Muscle layer of colon (tissue), 2 donors: Measurements from ENCODE around the gene TAGLN.

Source experiments
- H3K27ac ChIP-seq: one replicate; pipeline ENCODE4 v1.7.0; 2013; ENCODE audit warnings: low read depth, mild to moderate bottlenecking, low read length, moderate library complexity
- H3K27me3 ChIP-seq, 2 donors: one replicate each; pipeline ENCODE4 v1.7.0; 2013; ENCODE audit warnings: low read length in 2 of 2, mild to moderate bottlenecking in 2 of 2; ENCODE audit not compliant: insufficient read depth in 2 of 2, control insufficient read depth in 1 of 2
- H3K36me3 ChIP-seq: one replicate; pipeline ENCODE4 v1.7.0; 2013; ENCODE audit warnings: mild to moderate bottlenecking, low read length; ENCODE audit not compliant: insufficient read depth
- H3K4me1 ChIP-seq: one replicate; pipeline ENCODE4 v1.7.0; 2013; ENCODE audit warnings: mild to moderate bottlenecking, low read length; ENCODE audit not compliant: insufficient read depth
- H3K4me3 ChIP-seq, 2 donors: one replicate each; pipeline ENCODE4 v1.7.0; 2013; ENCODE audit warnings: low read length in 2 of 2, low read depth in 1 of 2, mild to moderate bottlenecking in 1 of 2, moderate library complexity in 1 of 2
- H3K9ac ChIP-seq: one replicate; pipeline ENCODE4 v1.7.0; 2013; ENCODE audit warnings: low read length
- H3K9me3 ChIP-seq: one replicate; pipeline ENCODE4 v1.7.0; 2013; ENCODE audit warnings: mild to moderate bottlenecking, low read length
- donor health status: abdominal sarcoma.
- donor health status: Adenocarcinoma of cecum.

TAGLN gene

DNA sequence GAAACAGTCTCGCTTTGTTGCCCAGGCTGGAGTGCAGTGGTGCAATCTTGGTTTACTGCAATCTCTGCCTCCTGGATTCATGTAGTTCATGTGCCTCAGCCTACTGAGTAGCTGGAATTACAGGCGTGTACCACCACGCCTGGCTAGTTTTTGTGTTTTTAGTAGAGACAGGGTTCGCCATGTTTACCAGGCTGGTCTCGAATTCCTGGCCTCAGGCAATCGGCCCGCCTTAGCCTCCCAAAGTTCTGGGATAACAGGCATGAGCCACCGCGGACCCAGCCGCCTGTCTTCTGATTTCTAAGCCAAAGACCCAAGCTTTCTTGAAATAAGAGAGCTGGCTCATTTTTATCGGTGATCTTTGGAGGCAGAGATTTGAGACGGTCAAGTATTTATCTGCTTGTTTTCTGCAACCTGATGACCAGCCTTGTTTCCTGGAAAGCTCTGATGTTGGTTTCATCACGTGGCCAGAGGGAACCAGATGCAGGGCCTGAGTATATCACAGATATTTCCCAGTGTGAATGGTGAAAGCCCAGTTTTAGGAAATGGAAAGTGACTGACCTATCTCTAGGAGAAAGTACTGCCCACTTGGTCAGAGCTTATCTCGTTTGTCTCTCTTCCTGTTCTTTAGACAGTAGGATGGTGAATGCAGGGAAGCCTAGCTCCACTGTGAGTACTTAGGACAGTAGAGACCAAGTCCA lies 26.3 kb upstream of the TAGLN start:
- Histone ChIP-seq H3K27me3 (no peaks in the 10 kb centered on the region), H3K27ac (no peak overlapping the region), H3K9me3 (no peaks in the 10 kb centered on the region), H3K36me3 (peaks cover 6% of the 10 kb centered on the region), H3K4me1 (peaks cover 16% of the 10 kb centered on the region), H3K4me3 (no peak overlapping the region), H3K9ac (no peak overlapping the region)

DNA sequence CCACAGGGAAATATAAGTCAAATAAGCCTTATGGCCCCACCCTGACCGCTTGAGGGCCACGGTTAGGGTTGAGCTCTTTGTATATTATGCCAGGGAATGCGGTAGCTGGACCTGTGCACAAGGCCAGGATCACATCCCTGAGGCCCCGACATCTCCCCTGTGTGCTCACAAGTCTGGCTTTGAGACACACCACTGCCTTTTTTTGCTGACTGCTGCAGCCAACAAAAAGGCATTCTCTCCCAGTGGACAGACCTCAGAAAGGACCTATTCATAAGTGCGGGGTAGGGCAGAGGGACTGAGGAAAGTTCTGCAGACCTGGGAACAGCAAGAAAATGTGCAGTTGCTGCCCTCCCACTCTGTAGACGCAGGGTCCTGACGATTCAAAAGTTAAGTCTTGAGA lies 24.1 kb upstream of the TAGLN start:
- H3K9me3 ChIP-seq: no peaks in the 10 kb centered on the region
- H3K36me3 ChIP-seq: peaks cover 6% of the 10 kb centered on the region
- no peak overlapping the region for H3K4me3 ChIP-seq
- H3K27me3 ChIP-seq: no peaks in the 10 kb centered on the region
- no peak overlapping the region for H3K9ac ChIP-seq
- H3K27ac ChIP-seq: no peak overlapping the region
- peaks cover 21% of the 10 kb centered on the region for H3K4me1 ChIP-seq

DNA sequence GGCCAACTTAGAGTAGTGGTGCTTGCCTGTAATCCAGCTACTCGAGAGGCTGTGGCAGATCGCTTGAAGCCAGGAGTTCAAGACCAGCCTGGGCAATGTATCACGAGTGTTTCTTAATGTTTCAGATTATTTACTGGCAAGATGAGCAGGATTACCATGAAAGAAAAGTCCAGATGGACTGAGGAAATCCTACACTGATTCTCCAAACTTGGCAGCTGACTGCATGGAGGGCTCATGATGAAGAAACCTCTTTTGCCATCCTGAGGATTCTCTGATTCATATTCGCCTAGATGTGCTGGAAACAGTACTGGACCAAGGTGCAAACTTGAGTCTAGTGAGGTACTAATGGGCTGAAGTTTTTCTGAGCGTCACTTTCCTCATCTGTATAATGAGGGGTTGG lies 23.4 kb upstream of the TAGLN start:
- H3K4me3 ChIP-seq: no peak overlapping the region
- no peaks in the 10 kb centered on the region for H3K9me3 ChIP-seq
- peaks cover 24% of the 10 kb centered on the region for H3K4me1 ChIP-seq
- peaks cover 6% of the 10 kb centered on the region for H3K36me3 ChIP-seq
- H3K9ac ChIP-seq: no peak overlapping the region
- no peaks in the 10 kb centered on the region for H3K27me3 ChIP-seq
- H3K27ac ChIP-seq: no peak overlapping the region

- no peaks in the 10 kb centered on the region for H3K9me3 ChIP-seq
- no peak overlapping the region for H3K4me3 ChIP-seq
- H3K9ac ChIP-seq: no peak overlapping the region
- H3K27ac ChIP-seq: no peak overlapping the region
- H3K27me3 ChIP-seq: no peaks in the 10 kb centered on the region
- peaks cover 24% of the 10 kb centered on the region for H3K4me1 ChIP-seq
- peaks cover 2% of the 10 kb centered on the region for H3K36me3 ChIP-seq
Observed at GRCh38 chr11:117176186-117176585, 23.0 kb upstream of the TAGLN start.

DNA sequence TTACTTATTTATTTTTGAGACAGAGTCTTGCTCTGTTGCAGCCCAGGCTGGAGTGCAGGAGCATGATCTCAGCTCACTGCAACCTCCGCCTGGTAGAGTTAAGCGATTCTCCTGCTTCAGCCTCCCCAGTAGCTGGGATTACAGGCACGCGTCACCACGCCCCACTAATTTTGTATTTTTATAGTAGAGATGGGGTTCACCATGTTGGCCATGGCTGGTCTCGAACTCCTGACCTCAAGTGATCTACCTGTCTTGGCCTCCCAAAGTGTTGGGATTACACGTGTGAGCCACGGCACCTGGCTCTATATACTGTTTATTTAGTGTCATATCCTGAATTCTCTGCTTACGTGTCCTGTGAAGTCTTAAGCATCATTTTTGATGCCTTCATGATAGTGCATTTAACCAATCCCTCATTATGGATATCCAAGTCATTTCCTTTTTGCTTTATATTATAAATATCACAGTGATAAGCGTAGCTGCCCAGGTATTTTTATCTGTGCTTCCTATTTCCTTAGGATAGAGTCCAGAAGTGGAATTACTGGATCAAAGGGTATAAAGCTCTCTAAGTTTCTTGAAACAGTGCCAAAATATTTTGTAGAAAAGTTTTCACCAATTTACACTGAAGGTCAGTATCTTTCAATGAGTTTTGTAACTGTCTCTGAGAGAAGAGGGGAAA lies 21.5 kb upstream of the TAGLN start:
- Histone ChIP-seq H3K4me1 (peaks cover 30% of the 10 kb centered on the region), H3K36me3 (peaks cover 9% of the 10 kb centered on the region), H3K9me3 (no peaks in the 10 kb centered on the region), H3K27me3 (no peaks in the 10 kb centered on the region), H3K9ac (peak overlapping the region; percentile 70), H3K27ac (peak overlapping the region; percentile 91), H3K4me3 (peak overlapping the region in 1 of 2 donors; percentile 81)

DNA sequence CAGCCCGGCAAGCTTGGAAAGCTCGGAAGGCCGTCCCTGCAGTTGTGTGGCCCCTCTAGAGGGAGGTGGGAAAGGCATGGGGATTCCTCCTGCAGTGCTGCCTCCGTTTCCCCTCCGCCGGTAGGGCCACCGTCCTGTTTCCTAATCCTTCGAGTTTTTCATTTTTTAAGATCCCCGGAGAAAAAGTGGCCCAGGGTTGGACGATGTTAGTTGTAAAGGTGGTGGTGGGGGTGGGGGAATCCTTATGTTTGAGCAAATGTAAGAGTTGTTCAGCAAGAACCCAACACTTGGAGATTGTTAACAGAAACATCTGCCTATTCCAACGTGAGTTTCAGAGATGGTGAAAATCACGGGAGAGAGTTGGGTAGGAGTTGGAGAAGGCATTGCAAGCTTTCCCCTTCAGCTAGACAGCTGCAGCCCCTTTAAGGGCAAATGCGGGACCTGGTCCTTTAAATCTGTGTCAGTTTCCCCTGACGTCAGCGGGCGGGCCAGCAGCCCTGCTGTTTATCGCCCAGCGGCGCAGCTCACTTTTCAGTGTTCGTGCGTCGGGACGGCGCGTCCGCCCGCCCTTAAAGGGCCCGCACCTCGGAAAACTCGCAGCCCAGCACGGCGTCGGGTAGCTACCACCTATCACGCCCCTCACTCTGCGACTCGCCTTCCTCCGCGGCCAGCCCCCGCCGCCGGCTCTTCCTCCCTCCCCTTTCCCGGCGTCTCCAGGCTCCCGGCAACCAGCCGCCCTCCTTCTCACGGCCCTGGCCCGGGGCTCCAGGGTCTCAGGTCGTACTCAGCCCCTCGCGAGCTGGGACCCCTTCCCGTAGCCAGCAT lies 20.7 kb upstream of the TAGLN start, which contains the start of gene SIDT2:
Gene SIDT2, plus strand, starts transcription at position 534 of the 825 bp plus-strand sequence. CDS start 521 bp downstream, outside the sequence.
- Histone ChIP-seq H3K27me3 (no peaks in the 10 kb centered on the region), H3K9me3 (no peaks in the 10 kb centered on the region), H3K36me3 (peaks cover 11% of the 10 kb centered on the region), H3K9ac (peak within 1 kb of the TSS; percentile 70), H3K27ac (peak within 1 kb of the TSS; percentile 91), H3K4me1 (peaks cover 30% of the 10 kb centered on the region), H3K4me3 (peak within 1 kb of the TSS; percentile 72 to 95)

DNA sequence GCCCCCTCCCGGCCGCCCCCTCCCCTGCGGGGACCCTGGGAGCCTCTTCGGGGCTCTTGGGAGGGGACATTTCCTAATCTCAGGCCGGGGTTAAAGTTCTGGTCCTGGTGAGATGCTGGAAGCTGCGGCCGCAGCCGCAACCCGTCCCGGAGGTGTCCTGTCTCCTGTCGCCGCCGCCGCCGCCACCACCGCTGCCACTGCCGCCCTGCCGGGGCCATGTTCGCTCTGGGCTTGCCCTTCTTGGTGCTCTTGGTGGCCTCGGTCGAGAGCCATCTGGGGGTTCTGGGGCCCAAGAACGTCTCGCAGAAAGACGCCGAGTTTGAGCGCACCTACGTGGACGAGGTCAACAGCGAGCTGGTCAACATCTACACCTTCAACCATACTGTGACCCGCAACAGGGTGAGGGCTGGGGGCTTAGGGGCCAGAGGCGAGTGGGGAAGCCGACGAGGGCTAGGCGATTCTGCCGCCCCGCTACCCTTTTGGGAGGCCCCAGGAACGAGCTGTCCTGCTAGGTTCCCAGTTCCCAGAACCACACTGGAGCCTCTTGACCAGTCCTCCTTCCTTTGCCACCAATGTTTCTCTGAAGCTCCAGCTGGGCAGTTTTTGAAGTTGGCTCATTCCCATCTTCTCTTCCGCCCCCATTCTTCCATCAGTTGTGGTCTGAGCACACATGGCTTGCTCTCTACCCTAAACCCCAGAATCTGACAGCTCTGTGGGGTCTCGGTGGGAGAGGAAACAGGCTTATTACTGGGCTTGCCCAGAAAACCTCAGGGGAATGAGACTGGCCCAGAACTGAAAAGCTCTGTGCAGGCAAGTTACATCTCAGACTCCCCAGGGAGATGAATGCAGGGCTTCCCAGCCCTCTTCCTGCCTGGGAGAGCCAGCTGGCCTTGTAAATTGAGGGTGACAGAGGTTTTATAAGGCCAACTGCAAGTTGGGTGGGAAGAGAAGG lies 19.8 kb upstream of the TAGLN start:
- H3K4me3 ChIP-seq: peak overlapping the region; percentile 72 to 95
- no peaks in the 10 kb centered on the region for H3K9me3 ChIP-seq
- H3K36me3 ChIP-seq: peaks cover 19% of the 10 kb centered on the region
- H3K27me3 ChIP-seq: no peaks in the 10 kb centered on the region
- peak overlapping the region; percentile 91 for H3K27ac ChIP-seq
- peaks cover 30% of the 10 kb centered on the region for H3K4me1 ChIP-seq
- H3K9ac ChIP-seq: peak overlapping the region; percentile 47

GRCh38 chr11:117180020-117180419 lies 19.1 kb upstream of the TAGLN start:
- peak overlapping the region; percentile 47 for H3K9ac ChIP-seq
- peaks cover 22% of the 10 kb centered on the region for H3K36me3 ChIP-seq
- H3K27me3 ChIP-seq: no peaks in the 10 kb centered on the region
- H3K4me1 ChIP-seq: peaks cover 30% of the 10 kb centered on the region
- no peaks in the 10 kb centered on the region for H3K9me3 ChIP-seq
- H3K27ac ChIP-seq: peak overlapping the region; percentile 91
- H3K4me3 ChIP-seq: peak overlapping the region; percentile 72 to 95

DNA sequence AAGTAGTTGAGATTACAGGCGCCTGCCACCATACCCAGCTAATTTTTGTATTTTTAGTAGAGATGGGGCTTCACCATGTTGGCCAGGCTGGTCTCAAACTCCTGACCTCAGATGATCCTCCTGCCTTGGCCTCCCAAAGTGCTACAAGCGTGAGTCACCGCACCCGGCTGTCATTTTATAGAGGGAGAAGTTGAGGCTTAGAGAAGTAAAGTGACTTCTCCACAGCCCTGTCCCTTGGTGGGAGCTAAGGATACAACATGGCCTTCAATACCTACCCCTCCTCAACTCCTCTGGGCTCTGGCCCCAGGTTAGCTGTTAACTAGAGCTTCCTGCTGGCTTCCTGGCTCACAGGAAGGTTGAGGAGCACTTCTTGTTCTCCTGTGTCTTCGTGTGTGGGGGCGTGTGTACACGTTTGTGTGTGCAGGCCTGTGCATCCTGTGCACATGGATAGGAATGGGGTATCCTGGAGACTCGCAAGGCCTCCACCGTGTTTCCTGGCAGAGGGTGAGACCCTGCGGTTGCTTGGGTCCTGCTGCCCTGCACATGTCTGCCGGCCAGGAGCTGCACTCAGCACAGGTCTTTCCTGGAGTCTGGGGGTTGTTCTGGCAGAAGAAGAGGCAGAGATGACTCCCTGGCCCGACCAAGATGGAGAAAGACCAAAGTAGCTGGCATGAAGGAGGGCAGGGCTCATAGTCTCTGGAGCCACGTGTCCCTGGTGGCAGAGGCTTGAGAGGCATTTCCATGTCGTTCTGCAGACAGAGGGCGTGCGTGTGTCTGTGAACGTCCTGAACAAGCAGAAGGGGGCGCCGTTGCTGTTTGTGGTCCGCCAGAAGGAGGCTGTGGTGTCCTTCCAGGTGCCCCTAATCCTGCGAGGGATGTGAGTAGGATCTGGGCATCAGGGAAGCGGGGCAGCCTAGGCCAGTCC lies 18.2 kb upstream of the TAGLN start:
- peak overlapping the region; percentile 32 for H3K27ac ChIP-seq
- peak overlapping the region in 1 of 2 donors; percentile 45 for H3K4me3 ChIP-seq
- H3K9me3 ChIP-seq: no peaks in the 10 kb centered on the region
- no peaks in the 10 kb centered on the region for H3K27me3 ChIP-seq
- peaks cover 30% of the 10 kb centered on the region for H3K4me1 ChIP-seq
- H3K36me3 ChIP-seq: peaks cover 22% of the 10 kb centered on the region
- no peak overlapping the region for H3K9ac ChIP-seq
